Measurements from ENCODE around the gene MEGF6. TPM values are rescaled to one million over a fixed set of nuclear protein-coding genes. Genes with fewer than 3 reads are reported as not detected.
A peak's percentile ranks its signal among the peaks of the same experiment; 100 is the strongest.

Gene MEGF6
- total RNA-seq, 1 experiment from 2014 or later: 21.3 TPM

- H3K4me2 ChIP-seq (ENCODE audit: insufficient read depth, insufficient read length, low read length): no peak overlapping the region
- Mint-ChIP-seq H3K4me3 (no peak overlapping the region), H3K4me1 (peaks cover 17 to 22% of the 10 kb centered on the region in 2 experiments), H3K27ac (peak overlapping the region in 1 of 3 experiments; percentile 35; a peak in 1 of 7 replicates), H3K36me3 (ENCODE audit: insufficient read depth in 1 of 3, low read depth in 3 of 3) (no peaks in the 10 kb centered on the region), H3K27me3 (ENCODE audit: low read depth) (peaks cover 79% of the 10 kb centered on the region), H3K9me3 (peaks cover 0 to 2% of the 10 kb centered on the region in 2 experiments; a peak in 1 of 5 replicates)
- H4K8ac ChIP-seq (replicated peaks; ENCODE audit: insufficient read length, low read depth, low read length): no peak overlapping the region
- no peak overlapping the region for H2AFZ ChIP-seq (ENCODE audit: low read length)
- H3K9me3 ChIP-seq (ENCODE audit: control insufficient read depth, low read depth, low read length): no peaks in the 10 kb centered on the region
- no peak overlapping the region for H4K5ac ChIP-seq (ENCODE audit: insufficient read length, low read depth, low read length)
- no peak overlapping the region for H2BK12ac ChIP-seq (ENCODE audit: insufficient read length, low read depth, low read length)
- peaks cover 20% of the 10 kb centered on the region for H3K27me3 ChIP-seq (ENCODE audit: insufficient read depth, low read length)
- H3K23me2 ChIP-seq (ENCODE audit: insufficient read length, low read depth, low read length, poor library complexity, severe bottlenecking): peaks cover 4% of the 10 kb centered on the region
- no peak overlapping the region for H2BK20ac ChIP-seq (ENCODE audit: low read depth, low read length, poor library complexity, severe bottlenecking)
- H2BK5ac ChIP-seq (ENCODE audit: insufficient read length, low read length): no peak overlapping the region
- no peak overlapping the region for H3K4ac ChIP-seq (ENCODE audit: low read depth, low read length)
- H2BK120ac ChIP-seq (ENCODE audit: low read depth, low read length, poor library complexity, severe bottlenecking): no peak overlapping the region
- no peak overlapping the region for H3K9ac ChIP-seq (ENCODE audit: extremely low read depth, insufficient read length, low read length)
- no peak overlapping the region for H3K56ac ChIP-seq (ENCODE audit: insufficient read length, low read depth, low read length)
- H3K18ac ChIP-seq (ENCODE audit: insufficient read length, low read depth, low read length): no peak overlapping the region
- H3K79me2 ChIP-seq (ENCODE audit: insufficient read depth, low read length): no peaks in the 10 kb centered on the region
- no peaks in the 10 kb centered on the region for H3K79me1 ChIP-seq (ENCODE audit: insufficient read depth, low read depth, low read length, poor library complexity, severe bottlenecking)
- no peak for DNase-seq
- no peak overlapping the region for H2AK5ac ChIP-seq (ENCODE audit: insufficient read length, low read length)
- TF ChIP-seq, protein P1, sequence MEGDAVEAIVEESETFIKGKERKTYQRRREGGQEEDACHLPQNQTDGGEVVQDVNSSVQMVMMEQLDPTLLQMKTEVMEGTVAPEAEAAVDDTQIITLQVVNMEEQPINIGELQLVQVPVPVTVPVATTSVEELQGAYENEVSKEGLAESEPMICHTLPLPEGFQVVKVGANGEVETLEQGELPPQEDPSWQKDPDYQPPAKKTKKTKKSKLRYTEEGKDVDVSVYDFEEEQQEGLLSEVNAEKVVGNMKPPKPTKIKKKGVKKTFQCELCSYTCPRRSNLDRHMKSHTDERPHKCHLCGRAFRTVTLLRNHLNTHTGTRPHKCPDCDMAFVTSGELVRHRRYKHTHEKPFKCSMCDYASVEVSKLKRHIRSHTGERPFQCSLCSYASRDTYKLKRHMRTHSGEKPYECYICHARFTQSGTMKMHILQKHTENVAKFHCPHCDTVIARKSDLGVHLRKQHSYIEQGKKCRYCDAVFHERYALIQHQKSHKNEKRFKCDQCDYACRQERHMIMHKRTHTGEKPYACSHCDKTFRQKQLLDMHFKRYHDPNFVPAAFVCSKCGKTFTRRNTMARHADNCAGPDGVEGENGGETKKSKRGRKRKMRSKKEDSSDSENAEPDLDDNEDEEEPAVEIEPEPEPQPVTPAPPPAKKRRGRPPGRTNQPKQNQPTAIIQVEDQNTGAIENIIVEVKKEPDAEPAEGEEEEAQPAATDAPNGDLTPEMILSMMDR (conservative IDR thresholded peaks at IDR 0.05): no peak
- no CpG with 5 or more reads among the region's 26 CpGs for WGBS (ENCODE audit: extremely low coverage, insufficient read length, low lambda C conversion rate)
- no peak overlapping the region for H4K91ac ChIP-seq (ENCODE audit: insufficient read length, low read depth, low read length)
- H3K4me1 ChIP-seq (ENCODE audit: insufficient read depth, low read length): no peaks in the 10 kb centered on the region
- no peak overlapping the region for H2BK15ac ChIP-seq (ENCODE audit: low read depth, low read length)
- no peak overlapping the region for H3K27ac ChIP-seq (ENCODE audit: insufficient read length, low read depth, low read length)
- no peaks in the 10 kb centered on the region for H4K20me1 ChIP-seq (ENCODE audit: control insufficient read depth, insufficient read depth, insufficient read length)
- H3K23ac ChIP-seq (ENCODE audit: insufficient read length, low read depth, low read length): no peak overlapping the region
- no peak overlapping the region; the same call in 1 of the 2 replicates for H3K14ac ChIP-seq (ENCODE audit: insufficient read depth, low read length)
- H3T11ph ChIP-seq (ENCODE audit: low read length): no peak overlapping the region
These were observed 46.4 kb upstream of the MEGF6 start for GRCh38 chr1:3657578-3658230.
